LHCN-M2 (cell line): ENCODE measurements around the gene ARG2. TPM values are rescaled to one million over a fixed set of nuclear protein-coding genes. Genes with fewer than 3 reads are reported as not detected.

Experiments
- DNase-seq: peaks from one replicate; pipeline ENCODE4 v3.0.0-alpha.2; 2012; ENCODE audit warnings: low read depth
- polyA plus RNA-seq: library from polyadenylated mRNA; unstranded; fragments of >200 nt; gene quantifications from one replicate; pipeline ENCODE4 v1.2.1, GENCODE V29; 2012; ENCODE audit warnings: missing spikeins
- total RNA-seq: library from RNA; depleted of rRNA; stranded (reverse); fragments of >200 nt; gene quantifications from 2 replicates; pipeline ENCODE4 v1.2.3, GENCODE V29; 2014; rRNA removed

Gene ARG2
- total RNA-seq: 0.80 and 3.1 TPM in 2 replicates
- 0.80 TPM for polyA plus RNA-seq

- peak; percentile 82 for DNase-seq
These were observed at the start of gene ARG2 for GRCh38 chr14:67619446-67620216. TSS of gene ARG2 (plus strand) at chr14:67619920. CDS start at chr14:67619978, 58 bp downstream.

DNA sequence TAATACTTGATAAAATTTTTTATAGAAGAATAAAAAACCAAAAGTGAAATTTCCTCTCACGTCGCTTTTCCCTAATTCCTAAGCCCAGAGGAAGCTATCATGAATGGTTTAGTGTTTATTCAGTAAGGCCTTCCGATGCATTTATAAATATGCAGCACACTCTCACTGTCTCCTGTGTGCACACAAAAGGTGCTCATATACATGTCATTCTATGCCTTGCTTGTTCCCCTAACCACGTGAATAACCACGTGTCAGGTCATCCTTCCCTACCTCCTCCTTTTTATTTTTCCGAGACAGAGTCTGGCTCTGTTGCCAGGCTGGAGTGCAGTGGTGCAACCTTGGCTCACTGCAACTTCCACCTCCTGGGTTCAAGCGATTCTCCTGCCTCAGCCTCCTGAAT is 49.3 kb upstream of the ARG2 start:
- DNase-seq: no peak

- peak; percentile 50 for DNase-seq
These were observed 48.3 kb upstream of the ARG2 start for GRCh38 chr14:67571275-67571990.

GRCh38 chr14:67571991-67572323 is 47.8 kb upstream of the ARG2 start:
- DNase-seq: no peak

- DNase-seq: no peak
These were observed 47.1 kb upstream of the ARG2 start for GRCh38 chr14:67572608-67573007.

- no peak for DNase-seq
These were observed 46.3 kb upstream of the ARG2 start for GRCh38 chr14:67573228-67574010.

- no peak for DNase-seq
These were observed 45.6 kb upstream of the ARG2 start for GRCh38 chr14:67574156-67574555.

- DNase-seq: no peak
These were observed 44.9 kb upstream of the ARG2 start for GRCh38 chr14:67574806-67575205.

DNA sequence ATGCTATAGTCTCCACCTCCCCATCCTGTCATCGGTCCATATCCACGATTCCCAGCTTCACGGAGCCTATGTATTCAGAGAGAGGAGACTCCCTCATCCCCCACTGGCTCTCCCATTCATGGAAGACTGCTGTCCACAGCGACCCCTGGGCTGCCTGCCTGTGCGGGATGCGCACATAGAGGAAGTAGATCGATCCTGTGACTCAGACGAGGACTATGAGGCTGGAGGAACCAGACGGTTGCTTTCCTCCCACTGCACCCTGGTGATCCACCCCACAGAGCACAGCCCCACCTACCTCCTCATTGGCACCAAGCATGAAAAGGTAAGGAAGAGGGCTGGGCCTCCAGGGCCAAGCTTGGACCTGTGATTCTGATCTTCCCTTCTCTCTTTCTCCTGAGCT is 44.0 kb upstream of the ARG2 start:
- no peak for DNase-seq

- no peak for DNase-seq
These were observed 43.3 kb upstream of the ARG2 start for GRCh38 chr14:67576216-67576955.

DNA sequence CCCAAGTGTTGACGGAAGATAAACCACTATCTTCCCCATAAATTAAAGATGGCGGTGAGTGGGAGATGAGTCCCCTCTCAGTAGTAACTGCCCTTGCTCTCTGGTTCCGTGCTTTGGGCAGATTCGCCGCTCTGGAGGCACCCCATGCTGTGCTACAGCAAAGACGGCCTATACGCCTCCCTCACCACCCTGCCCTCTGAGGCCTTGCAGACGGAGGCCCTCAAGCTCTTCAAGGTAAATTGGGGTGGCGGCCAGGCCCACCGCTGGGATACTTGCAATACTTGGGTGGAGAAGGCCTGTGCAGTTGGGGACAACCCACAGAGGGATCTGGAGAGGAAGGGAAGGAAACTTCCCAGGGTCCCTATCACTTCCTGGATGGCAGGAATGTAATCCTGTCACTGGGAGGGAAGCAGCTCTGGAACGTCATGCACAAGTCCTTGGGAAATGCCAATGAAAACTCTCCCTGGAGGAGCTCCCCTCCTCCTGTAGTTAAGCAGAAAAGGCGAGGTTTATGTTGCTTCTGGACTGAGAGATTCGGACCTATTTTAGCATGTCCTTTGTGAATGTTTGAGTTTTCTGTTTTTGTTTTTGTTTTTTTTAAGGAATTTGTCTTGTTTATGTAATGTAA is 42.4 kb upstream of the ARG2 start:
- DNase-seq: no peak

- no peak for DNase-seq
These were observed 41.6 kb upstream of the ARG2 start for GRCh38 chr14:67577909-67578749.

DNA sequence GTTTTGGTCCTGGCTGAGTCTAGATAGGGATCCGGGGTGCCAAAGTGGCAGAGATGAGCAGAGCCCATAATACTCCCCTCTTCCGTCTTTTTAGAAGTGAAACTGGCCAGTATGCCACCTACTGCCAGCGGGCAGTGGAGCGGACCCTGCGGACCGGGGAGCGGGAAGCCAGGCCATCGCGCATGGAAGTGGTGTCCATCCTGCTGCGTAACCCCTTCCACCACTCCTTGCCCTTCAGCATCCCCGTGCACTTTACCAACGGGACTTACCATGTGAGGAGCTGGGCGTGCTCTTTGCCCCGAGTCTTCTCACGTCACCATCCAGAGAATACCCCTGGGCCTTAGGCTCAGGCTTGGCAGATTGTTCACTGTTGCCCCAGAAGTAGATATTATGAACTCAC is 40.7 kb upstream of the ARG2 start:
- DNase-seq: no peak

DNA sequence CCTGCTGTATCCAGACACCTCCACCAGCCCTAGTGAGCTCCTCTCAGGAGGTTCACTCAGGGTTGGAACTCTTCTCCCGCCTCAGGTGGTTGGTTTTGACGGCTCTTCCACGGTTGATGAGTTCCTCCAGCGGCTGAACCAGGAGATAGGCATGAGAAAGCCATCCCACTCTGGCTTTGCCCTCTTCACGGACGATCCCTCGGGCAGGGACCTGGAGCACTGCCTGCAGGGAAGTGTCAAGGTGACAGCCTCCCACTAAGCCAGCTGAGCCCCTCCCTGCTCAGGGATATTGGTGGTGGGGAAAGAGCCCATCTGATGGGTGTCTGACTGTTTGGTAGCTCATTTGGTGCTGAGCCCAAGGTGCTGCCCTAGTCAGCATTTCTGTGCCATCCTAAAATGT is 40.1 kb upstream of the ARG2 start:
- no peak for DNase-seq

DNA sequence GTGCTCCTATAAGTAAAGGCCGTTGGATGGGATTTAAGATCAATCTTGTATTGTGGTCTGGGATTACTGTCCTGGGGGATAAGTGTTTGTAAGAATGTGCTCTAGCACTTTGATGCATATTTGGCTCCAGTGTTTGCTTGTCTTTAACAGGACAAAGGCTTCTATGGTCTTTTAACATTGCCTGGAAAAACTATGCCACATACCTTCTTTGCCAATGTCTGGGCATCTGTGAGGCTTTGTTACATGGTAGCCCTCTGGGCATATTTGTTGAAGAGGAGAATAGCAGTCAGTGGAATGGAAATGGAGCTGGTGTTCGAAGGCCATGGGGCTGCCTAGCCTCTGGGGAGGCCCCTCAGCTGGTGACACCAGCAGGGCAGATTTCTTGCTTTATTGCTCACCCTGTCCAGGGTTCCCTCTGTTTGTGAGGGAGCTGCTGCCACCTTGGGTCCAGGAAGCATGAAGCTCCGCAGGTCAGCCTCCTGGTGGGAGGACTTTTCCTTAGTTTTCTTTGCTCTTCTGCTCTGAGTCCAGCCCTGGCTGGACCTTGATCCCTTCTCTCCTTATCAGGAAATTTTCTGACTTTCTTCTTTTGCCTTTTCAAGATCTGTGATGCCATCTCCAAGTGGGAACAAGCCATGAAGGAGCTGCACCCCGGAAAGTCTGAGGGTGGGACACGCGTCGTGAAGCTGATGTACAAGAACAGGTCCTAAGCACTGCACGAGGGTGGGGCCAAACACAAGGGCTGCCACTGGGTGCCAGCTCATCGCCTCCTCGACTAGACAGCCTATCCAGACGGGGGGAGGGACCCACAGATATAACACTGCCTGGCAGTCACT is 39.2 kb upstream of the ARG2 start:
- no peak for DNase-seq

DNA sequence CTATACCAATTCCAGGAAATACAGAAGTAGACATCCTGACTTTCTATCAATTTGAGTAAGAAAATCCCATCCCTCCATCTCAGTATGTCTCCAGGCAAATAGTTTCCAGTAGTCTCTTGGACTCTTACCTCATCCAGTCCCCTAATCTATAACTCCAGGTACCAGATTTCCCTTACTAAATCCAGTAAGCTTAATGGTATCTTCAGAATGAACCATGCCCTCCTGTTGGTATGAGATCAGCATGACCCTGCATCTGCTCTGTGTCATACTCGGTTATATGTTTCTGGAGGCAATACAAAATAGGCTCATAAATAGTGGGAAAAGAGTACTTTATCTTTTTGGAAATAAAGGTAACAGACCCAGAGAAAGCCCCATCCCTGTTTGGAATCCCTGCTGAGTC is 38.1 kb upstream of the ARG2 start:
- no peak for DNase-seq

GRCh38 chr14:67582061-67582460 is 37.7 kb upstream of the ARG2 start:
- no peak for DNase-seq

DNA sequence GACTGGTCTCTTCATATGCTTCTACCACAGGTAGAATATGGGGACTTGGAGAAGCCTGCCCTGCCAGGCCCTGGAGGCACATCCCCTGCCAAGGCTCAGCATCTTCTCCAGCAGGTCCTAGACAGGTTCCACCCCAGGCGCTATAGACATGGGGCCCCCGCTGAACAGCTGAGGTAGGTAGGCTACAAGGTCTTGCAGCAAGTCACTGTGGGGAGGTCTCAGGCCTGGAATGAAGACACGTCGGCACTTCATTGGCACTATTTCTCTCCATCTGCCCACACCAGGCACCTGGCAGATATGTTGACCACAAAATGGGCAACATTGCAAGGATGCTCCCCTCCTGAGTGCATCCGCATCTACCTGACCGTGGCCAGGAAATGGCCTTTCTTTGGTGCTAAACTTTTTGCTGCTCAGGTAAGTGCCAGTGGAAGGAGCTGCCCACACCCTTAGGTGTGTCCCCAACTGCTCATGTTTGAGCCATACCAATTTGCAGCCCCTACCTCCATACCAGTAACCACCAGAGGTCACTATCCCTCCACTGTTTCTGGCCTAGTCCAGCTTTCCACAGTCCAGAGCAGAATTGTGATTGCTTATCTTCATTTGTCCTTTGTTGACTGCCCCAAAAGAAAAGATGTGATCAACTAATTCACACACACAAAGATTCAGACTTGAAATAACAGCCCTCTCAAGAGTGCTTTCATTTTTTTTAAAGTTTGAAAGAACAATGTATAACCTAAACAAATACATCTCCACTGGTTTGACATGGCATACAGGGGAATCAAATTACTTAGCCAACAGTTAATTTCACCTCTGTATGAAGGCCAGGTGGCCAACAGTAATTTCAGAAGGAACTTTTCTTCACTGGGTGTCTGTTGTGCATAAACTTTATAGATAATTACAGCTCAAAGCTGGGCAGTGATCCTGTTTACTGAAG is 35.7 kb upstream of the ARG2 start:
- DNase-seq: peak; percentile 32
